Measurements from ENCODE around the gene GLS2.
"Not testable (repeated sequence)": the region's sequence is repeated elsewhere in the genome, so short reads cannot be mapped to it uniquely, and the experiment has no call there.

The GLS2 gene

DNA sequence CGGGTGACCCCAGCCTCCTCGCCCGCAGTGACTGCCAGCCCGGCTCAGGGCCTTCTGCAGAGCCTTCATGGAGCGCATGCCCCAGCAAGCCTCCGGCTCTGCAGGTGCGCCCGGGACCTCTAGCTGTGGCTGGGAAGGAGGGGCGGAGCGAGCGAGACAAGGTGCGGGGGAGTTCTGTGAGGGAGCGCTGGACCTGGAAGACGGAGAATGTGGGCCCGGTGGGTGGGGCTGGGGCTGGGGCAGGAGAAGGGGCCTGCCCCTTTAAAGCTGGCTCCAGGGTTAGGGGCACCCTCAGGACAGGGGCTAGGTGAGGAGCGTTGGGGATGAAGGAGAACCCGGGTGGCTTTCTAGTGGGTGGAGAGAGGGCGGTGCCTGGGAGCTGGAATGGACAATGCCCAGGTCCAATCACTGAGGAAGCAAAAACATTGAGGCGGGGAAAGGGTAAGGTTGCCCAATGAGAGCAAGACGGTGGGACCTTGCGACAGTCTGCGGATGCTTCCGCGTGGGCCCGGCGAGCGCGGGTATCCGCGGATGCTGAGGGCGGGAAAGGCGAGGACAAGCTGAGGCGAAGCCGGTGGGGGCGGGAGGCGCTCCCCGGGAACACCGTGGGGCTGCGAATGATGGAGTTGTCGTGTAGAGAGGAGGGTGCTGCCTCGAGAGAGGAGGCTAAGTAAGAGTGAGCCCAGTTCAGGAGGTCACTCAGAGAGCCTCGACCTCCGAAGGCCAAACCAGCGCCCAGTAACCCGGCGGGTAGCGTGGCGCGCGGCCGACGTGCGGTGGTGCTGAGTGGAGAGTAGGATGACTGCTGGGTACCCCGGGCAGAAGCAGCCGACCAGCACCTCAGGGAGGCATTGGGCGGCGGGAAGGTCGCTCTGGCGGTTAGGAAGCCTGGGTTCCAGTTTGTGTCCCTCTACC lies at the start of gene GLS2:
TSS of gene GLS2 (minus strand) at position 121 of the 915 bp plus-strand sequence. CDS start at position 78, 43 bp downstream.
- peak; percentile 68 for DNase-seq

DNA sequence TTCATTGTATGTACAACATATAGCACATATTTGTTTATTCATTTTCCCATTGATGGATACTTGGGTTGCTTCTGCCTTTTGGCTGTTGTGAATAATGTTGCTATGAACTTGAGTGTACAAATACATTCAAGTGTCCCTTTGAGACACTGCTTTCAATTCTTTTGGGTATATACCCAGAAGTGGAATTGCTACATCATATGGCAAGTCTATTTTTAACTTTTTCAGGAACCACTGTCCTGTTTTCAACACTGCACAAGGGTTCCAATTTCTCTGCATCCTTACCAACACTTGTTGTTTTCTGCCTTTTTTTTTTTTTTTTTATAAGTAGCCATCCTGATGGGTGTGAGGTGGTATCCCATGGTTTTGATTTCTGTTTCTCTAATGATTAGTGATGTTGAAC lies 49.6 kb upstream of the GLS2 start:
- DNase-seq = no peak

DNA sequence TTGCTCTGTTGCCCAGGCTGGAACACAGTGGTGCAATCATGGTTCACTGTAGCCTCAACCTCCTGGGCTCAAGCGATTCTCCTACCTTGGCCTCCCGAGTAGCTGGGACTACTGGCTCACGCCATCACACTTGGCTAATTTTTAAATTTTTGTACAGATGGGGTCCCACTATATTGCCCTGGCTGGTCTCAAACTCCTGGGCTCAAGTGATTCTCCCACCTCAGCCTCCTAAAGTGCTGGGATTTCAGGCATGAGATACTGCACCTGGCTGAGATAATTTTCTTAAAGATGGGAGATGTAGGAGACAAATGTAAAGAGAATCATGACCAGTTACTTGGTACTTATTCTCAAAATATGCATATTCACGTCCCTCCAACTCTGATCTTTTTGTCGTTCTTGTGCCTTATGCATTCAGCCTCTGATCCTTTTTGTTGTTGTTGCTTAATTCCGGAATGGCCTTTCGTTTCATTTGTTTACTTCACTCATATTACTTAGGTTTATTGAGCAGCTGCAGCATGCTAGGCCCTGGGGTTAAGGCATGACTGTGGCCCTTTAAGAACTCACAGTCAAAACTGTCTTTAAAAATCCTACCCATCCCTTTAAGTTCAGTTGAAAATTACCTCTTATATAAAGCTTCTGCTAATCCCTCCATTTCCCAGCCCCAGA lies 42.6 kb upstream of the GLS2 start:
- no peak for DNase-seq

DNA sequence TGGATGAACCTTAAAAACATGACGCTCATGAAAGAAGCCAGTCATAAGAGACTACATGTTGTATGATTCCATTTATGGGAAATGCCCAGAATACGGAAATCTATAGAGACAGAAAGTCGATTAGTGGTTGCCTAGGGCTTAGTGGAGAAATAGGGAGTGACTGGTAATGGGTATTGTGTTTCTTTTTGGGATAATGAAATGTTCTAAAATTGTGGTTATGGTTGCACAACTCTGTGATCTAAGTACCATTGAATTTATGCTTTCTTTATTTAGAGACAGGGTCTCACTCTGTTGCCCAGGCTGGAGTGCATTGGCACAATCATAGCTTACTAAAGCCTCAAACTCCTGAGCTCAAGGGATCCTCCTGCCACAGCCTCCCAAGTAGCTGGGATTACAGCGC lies 41.7 kb upstream of the GLS2 start:
- no peak for DNase-seq

DNA sequence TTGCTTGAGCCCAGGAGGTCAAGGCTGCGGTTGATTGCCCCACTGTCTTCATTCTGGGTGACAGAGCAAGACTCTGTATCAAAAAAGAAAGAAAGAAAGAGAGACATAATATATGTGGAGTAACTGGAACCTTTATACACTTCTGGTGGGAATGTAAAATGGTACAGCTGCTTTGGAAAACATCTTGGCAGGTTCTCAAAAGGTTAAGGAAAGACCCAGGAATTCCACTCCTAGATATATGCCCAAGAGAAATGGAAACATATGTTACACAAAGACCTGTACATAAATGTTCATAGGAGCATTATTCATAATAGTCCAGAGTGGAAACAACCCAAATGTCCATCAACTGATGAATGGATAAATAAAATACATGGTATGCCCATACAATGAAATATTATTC lies 40.9 kb upstream of the GLS2 start:
- DNase-seq = no peak

DNA sequence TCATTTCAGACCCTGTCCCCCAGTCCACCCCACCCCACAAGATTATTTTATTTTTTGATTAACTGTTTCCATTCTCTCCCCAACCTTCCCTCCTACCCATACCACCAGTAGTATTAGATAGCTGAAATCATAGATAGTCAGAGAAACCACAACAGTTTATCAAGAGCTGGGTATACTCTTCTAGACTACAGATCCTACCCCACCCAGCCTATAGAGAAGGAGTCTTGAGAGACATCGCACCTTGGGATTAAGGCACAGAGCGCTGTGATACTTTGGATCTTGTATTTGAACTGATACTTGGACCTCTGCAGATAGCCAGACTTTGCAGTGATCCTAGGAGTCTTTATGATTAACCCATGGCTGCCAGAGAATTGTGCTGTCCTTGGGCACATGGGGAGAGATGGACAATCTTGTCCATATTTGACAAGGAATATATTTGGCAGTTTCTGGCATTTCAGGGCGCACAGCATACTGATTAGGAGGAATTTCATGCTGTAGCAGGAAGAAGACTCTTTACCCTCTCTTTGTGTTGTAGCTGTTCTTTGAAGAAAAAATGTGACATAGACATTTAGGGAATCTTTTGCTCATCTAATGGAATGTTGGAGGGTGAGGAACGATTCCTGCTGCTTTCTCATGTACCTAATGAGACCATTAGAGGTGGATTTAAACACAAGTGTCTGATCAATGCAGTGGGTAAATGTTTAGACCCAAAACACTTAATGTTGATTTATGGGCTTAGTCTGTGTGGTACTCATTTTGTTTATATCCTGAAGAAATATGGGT lies 34.6 kb upstream of the GLS2 start:
- no peak for DNase-seq

DNA sequence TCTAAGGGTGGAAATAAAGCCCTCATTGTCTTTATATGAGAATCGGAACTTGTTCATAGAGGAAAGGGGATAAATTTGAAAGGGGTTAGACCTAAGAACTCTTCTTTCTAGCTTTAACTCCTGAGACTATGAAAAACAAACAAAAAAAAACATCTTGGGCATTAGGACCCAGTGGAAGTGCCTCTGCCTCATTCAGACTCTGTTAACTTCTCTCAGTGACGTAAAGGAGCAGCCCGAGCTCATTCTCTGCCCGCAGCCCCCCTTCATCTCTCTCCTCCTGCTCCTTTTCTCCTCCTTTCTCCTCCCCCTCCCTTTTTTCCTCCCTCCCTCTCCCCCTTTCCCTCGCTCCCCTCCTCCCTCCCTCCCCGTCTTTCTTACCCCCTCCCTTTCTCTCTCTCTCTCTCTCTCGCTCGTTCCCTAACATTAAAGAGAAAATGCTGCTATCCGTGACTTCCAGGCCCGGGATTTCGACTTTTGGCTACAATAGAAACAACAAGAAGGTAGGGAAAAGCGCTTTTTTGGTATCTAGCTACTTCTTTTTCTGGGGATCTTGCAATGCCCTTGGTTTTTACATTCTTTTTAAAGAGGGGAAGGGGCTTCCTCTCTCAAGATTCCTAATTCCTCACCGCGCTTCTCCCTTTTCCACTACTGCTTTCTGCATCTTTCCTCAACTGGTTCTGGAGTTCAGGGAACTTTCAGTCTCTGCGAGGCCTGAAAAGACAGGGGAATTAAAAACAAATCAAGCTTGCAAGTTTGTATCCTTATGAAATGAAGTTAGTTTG lies 33.8 kb upstream of the GLS2 start, which contains the start of gene RBMS2:
TSS of gene RBMS2 (plus strand) at position 231 of the 782 bp plus-strand sequence. CDS start at position 435, 204 bp downstream.
- no peak for DNase-seq

DNA sequence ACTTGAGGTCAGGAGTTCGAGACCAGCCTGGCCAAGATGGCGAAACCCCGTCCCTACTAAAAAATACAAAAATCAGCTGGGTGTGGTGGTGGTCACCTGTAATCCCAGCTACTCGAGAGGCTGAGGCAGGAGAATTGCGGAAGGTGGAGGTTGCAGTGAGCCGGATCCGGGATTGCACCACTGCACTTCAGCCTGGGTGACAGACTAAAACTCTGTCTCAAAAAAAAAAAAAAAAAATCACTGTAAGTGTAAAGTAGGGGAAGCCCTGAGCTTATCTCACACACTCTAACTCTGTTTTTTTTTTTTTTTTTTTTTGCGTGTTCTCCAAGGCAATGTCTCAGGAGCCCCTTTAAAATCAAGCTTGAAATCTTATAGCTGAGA lies 33.2 kb upstream of the GLS2 start:
- DNase-seq = no peak

DNA sequence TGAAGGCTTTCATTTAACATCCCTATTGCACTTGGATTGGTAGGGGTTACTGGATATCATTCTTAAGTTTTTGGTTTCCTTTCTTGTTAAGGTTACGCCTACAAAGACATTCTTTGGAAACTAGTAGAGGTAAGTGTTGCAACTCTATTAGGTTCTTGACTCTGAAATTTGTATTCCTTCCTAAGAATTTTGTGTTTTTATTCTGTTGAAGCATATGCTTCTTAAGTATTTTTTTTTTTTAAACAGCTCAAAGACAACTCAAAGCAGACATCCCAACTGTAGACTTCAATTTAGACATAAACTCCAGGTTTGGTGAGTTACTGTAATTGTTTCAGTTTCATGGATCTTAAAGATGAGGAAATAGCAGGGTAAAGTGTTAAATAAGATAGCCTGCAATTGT lies 32.5 kb upstream of the GLS2 start:
- no peak for DNase-seq

DNA sequence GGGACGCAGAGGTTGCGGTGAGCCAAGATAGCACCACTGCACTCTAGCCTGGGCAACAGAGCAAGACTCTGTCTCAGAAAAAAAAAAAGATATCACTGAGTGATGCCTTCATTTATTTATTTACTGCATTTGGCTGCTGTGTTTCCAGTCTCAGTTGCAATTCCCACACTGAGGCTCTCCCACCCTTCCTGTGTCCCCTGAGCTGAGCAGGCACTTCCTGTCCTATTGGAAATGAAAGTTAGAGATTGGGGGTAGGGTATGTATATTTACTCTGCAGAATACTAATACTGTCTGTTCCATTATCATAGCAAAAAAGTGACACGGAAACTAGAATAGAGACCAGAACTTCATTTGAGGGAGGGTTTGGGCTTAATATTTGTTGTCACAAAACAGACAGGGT lies 32.1 kb upstream of the GLS2 start:
- no peak for DNase-seq

DNA sequence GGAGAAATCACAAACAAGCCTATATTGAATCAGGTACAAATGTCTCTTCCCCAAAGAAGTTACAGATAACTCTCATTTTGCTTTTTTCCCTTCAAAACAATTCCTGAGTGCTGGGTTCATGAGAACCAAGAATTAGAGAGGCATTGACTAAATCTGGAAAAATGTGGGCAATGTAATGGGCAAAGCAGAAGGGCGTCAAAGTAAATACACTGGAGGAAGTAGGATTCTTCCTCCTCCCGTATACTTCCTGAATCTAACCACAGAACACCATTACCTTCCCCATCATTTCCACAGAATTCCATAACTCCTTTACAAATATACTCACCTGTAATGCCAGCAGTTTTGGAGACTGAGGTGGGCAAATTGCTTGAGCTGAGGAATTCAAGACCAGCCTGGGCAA lies 30.6 kb upstream of the GLS2 start:
- no peak for DNase-seq

DNA sequence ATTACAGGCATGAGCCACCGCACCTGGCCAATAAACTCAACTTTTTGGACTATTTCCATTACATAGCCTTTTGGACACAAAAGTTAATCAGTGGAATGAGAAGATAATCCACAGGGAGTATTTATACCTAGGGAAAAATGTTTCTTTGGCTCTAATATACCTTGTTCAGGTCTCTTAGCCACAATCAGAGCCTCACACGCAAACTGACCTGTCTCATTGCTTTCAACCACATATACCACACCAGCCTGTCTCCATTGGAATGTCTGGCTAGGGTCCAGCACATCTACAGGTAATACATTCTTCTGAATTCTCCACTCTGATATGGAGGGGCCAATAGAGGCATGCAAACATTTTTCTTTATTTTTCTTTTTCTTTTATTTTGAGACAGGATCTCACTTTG lies 29.9 kb upstream of the GLS2 start:
- no peak for DNase-seq

DNA sequence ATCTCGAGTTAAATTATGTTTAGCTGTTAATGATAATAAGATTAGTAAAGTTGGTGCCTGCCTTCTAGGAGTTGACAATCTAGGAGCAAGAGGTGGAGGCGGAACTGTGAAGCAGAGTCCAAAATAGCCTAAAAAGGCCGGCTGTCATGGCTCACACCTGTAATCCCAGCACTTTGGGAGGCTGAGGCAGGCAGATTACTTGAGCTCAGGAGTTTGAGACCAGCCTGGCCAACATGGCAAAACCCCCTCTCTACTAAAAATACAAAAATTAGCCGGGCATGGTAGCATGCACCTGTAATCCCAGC lies 26.0 kb upstream of the GLS2 start:
- not testable (repeated sequence) for DNase-seq

DNA sequence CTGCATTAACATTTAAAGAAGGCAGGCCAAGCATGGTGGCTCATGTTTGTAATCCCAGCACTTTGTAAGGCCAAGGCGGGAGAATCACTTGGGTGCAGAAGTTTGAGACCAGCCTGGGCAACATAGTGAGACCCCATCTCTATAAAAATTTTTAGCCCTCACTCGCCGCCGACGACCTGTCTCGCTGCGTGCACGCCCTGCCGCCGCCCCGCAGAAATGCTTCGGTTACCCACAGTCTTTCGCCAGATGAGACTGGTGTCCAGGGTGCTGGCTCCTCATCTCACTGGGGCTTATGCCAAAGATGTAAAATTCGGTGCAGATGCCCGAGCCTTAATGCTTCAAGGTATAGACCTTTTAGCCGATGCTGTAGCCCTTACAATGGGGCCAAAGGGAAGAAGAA lies 22.8 kb upstream of the GLS2 start:
- no peak for DNase-seq

DNA sequence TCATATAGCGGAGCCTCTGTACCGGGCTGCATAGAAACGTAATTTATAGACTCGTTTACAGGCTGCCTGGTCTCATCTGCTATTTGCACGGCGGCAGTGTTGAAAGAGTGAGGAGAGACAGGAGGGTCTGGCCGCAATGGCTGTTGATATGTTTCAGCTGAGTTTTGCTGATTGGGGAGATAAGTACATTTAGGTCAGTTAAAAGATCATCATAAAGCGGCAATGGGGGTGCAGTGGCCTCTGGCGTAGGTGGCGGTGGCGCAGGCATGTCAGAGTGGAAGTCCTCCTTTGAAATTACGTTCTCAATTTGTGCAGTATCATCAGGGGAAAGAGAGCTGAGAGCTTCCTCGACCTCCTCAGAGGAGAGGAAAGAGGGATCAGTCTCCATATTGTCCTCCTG lies 11.9 kb upstream of the GLS2 start:
- DNase-seq = not testable (repeated sequence)

DNA sequence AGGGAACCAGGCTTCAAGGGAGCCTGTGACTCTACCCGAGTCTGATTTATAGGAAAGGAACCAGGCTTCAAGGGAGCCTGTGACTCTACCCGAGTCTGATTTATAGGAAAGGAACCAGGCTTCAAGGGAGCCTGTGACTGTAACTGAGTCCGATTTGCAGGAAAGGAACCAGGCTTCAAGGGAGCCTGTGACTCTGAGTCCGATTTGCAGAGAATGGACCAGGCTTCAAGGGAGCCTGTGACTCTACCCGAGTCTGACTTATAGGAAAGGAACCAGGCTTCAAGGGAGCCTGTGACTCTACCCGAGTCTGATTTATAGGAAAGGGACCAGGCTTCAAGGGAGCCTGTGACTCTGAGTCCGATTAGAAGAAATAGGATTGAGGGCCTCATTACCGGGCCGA lies 11.5 kb upstream of the GLS2 start:
- DNase-seq = not testable (repeated sequence)

DNA sequence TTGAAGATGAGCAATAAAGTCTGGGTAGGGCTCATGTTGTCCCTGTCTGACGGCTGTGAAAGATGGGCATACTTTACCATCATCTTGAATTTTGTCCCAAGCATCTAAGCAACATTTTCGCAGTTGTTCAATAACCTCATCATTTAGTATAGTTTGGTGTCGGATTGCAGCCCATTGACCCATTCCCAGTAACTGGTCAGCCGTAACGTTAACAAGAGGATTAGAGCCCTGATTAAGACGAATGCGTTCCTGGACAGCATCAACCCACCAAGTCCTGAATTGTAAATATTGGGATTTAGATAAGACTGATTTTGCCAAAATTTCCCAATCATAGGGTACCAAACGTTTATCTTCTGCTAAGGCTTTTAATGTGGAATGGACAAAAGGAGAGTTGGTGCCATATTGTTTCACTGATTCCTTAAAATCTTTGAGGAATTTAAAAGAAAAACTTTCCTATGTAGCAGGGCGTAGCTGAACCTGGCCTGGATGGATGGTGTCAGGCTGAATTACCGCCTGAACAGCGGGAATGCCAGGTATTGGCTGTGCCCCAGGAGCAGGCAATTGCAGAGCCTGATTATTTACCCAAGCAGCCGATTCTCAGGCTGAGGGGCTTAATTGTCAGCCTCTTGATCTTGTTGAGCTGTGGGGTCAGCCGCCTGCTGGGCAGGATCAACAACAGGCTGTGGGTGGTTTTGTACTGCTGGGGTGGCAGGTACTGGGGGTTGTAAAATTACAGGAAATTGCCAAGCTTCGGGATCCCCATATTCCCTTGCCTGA lies 10.4 kb upstream of the GLS2 start:
- not testable (repeated sequence) for DNase-seq

DNA sequence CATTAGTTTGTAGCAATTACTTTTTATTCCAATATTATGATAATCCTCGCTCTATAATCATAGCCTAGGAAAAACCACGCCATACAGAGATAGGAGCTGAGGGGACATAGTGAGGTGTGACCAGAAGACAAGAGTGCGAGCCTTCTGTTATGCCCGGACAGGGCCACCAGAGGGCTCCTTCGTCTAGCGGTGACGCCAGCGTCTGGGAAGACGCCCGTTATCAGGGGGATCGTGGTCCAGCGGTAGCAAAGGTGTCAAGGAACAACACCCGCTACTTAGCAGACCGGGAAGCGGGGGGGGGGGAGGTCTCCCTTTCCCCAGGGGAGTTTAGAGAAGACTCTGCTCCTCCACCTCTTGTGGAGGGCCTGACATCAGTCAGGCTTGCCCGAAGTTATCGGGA lies 8.7 kb upstream of the GLS2 start:
- peak; percentile 32 for DNase-seq

DNA sequence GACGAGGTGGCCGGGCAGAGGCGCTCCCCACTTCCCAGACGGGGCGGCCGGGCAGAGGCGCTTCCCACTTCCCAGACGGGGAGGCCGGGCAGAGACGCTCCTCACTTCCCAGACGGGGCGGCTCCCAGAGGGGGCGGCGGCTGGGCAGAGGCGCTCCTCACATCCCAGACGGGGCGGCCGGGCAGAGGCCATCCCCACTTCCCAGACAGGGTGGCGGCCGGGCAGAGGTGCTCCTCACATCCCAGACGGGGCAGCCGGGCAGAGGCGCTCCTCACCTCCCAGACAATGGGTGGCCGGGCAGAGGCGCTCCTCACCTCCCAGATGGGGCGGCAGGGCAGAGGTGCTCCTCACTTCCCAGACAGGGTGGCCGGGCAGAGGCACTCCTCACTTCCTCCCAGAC lies 6.5 kb upstream of the GLS2 start:
- not testable (repeated sequence) for DNase-seq

DNA sequence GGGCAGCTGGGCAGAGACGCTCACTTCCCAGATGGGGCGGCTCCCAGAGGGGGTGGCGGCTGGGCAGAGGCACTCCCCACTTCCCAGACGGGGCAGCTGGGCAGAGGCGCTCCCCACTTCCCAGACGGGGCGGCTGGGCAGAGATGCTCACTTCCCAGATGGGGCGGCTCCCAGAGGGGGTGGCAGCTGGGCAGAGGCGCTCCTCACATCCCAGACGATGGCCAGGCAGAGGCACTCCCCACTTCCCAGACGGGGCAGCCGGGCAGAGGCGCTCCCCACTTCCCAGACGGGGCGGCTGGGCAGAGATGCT lies 6.1 kb upstream of the GLS2 start:
- DNase-seq = not testable (repeated sequence)

DNA sequence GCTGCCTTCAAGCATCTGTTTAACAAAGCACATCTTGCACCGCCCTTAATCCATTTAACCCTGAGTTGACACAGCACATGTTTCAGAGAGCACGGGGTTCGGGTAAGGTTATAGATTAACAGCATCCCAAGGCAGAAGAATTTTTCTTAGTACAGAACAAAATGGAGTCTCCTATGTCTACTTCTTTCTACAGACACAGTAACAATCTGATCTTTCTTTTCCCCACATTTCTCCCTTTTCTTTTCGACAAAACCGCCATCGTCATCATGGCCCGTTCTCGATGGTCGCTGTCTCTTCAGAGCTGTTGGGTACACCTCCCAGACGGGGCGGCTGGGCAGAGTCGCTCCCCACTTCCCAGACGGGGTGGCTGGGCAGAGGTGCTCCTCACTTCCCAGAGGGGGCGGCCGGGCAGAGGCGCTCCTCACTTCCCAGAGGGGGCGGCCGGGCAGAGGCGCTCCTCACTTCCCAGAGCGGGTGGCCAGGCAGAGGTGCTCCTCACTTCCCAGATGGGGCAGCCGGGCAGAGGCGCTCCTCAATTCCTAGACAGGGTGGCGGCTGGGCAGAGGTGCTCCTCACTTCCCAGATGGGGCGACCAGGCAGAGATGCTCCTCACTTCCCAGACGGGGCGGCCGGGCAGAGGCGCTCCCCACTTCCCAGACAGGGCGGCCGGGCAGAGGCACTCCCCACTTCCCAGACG lies 5.6 kb upstream of the GLS2 start:
- DNase-seq = not testable (repeated sequence)

DNA sequence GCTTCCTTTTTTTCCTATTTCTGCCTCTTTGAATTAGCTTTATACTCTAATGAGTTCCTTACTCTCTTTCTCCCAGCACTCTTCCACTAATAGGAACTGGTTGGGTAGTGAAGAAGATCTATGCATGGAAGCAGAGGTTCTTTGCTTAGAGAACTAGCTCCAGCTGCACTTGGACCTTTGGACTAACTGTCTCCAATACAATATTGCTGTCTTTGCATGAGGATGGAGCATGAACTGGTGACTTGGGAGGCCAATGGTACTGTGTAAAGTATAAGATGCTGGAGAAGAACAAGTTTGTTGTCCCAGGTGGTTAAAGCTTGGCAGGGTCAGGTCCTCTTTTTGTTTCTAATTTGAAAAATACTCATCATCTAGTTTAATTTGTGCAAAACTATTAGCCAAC lies 2.4 kb upstream of the GLS2 start:
- no peak for DNase-seq

Measured in activated effector memory CD4-positive, alpha-beta T cell treated with Interleukin-2 at 50 U/mL for 16 hours (primary cell).